GM12878 (cell line): ENCODE measurements around the gene TUBGCP3. TPM values are rescaled to one million over a fixed set of nuclear protein-coding genes. Genes with fewer than 3 reads are reported as not detected.

Source experiments
- ATAC-seq: fragments of 200-7000 bp; cut with Tn5 transposase; 3 replicates; pipeline ENCODE4 v1.9.1; 2020; ENCODE audit warnings: mild to moderate bottlenecking, moderate library complexity
- BruUV-seq: library from RNA; stranded (reverse); fragments of 400-500 nt; replicated peaks from 2 replicates; lab custom pipeline; 2021; lab: Mats Ljungman, UMichigan
- CTCF ChIA-PET: fragments of 300-600 bp; sonication (Branson Sonifier 250); formaldehyde crosslinking; extraction: SDS; loops from one replicate; lab custom pipeline; 2021; ENCODE audit warnings: inconsistent platforms; lab: Yijun Ruan, JAX
- POLR2A ChIA-PET: fragments of 350-600 bp; formaldehyde crosslinking; extraction: SDS; loops from one replicate; lab custom pipeline; 2021; ENCODE audit warnings: inconsistent platforms; lab: Charles Lee
- RAD21 ChIA-PET: fragments of 300-600 bp; sonication (Branson Sonifier 250); formaldehyde crosslinking; loops from one replicate; lab custom pipeline; 2023; ENCODE audit warnings: antibody characterized with exemption; ENCODE audit not compliant: unreplicated experiment; lab: Charles Lee
- SMC1A ChIA-PET: fragments of 300-600 bp; sonication (Branson Sonifier 250); formaldehyde crosslinking; loops from one replicate; lab custom pipeline; 2023; ENCODE audit not compliant: unreplicated experiment, uncharacterized antibody; lab: Charles Lee
- DNase-seq: peaks from one replicate; pipeline ENCODE4 v3.0.0-alpha.2; 2011; ENCODE audit warnings: low read depth, low spot score
- FAIRE-seq: peaks from 3 replicates; lab custom pipeline; 2011; peaks lifted over from hg19 to GRCh38; lab: Jason Lieb, UNC
- H2AFZ ChIP-seq: 2 replicates; pipeline ENCODE4 v1.6.0; 2011; ENCODE audit warnings: low read depth, low read length, control low read depth; ENCODE audit not compliant: control insufficient read depth
- H3K27ac ChIP-seq: 2 replicates; pipeline ENCODE4 v1.5.1; 2011; ENCODE audit warnings: control low read depth; ENCODE audit not compliant: control insufficient read depth, insufficient read depth
- H3K27me3 ChIP-seq, 2 experiments: replicated peaks in 1 of 2; 2 replicates each; pipeline versions ENCODE4 v1.6.0 to v1.6.1; 2011; ENCODE audit warnings: low read length in 1 of 2; ENCODE audit not compliant: control insufficient read depth in 2 of 2, insufficient read depth in 2 of 2
- H3K36me3 ChIP-seq, 2 experiments: 2 replicates each; pipeline ENCODE4 v1.5.1; 2011; ENCODE audit warnings: low read length in 1 of 2; ENCODE audit not compliant: control insufficient read depth in 2 of 2, insufficient read depth in 2 of 2
- H3K4me1 ChIP-seq: 2 replicates; pipeline ENCODE4 v1.6.1; 2011; ENCODE audit warnings: mild to moderate bottlenecking, low read length, moderate library complexity, mixed read lengths; ENCODE audit not compliant: control insufficient read depth, insufficient read depth
- H3K4me2 ChIP-seq: 2 replicates; pipeline ENCODE4 v1.6.0; 2011; ENCODE audit warnings: control low read depth; ENCODE audit not compliant: control insufficient read depth, insufficient read depth
- H3K4me3 ChIP-seq: fragments of 200-600 bp; sonication (generic); 2 replicates; pipeline ENCODE4 v1.5.1; 2016
- H3K79me2 ChIP-seq: 2 replicates; pipeline ENCODE4 v1.6.0; 2011; ENCODE audit warnings: low read length; ENCODE audit not compliant: control insufficient read depth, insufficient read depth
- H3K9ac ChIP-seq: 2 replicates; pipeline ENCODE4 v1.8.0; 2011; ENCODE audit warnings: low read length, control low read depth, mixed read lengths; ENCODE audit not compliant: control insufficient read depth, insufficient read depth
- H3K9me3 ChIP-seq: replicated peaks from 3 replicates; pipeline ENCODE4 v1.5.1; 2011; ENCODE audit warnings: mild to moderate bottlenecking, low read length; ENCODE audit not compliant: control insufficient read depth, insufficient read depth
- H4K20me1 ChIP-seq: 2 replicates; pipeline ENCODE4 v1.6.0; 2011; ENCODE audit not compliant: control insufficient read depth, insufficient read depth
- CREB1 ChIP-seq: IDR thresholded peaks from 2 replicates; pipeline ENCODE4 v1.6.1; 2012; ENCODE audit warnings: low read depth, mild to moderate bottlenecking, inconsistent platforms
- E2F4 ChIP-seq: IDR thresholded peaks from 2 replicates; pipeline ENCODE4 v1.6.1; 2012; ENCODE audit warnings: low read depth, low read length, improper control_type of control experiment
- ETV6 ChIP-seq, 2 experiments: fragments of 450-650 bp in 1 of 2; IDR thresholded peaks in 1 of 2; conservative IDR thresholded peaks in 1 of 2; 2 replicates each; pipeline ENCODE4 v1.6.1; 2014; ENCODE audit warnings: antibody characterized with exemption in 1 of 2, borderline replicate concordance in 1 of 2, low read depth in 1 of 2, mild to moderate bottlenecking in 1 of 2, moderate library complexity in 1 of 2
- HDAC2 ChIP-seq: fragments of 200-600 bp; sonication (generic); IDR thresholded peaks from 2 replicates; pipeline ENCODE4 v1.6.1; 2017
- NFXL1 ChIP-seq: fragments of 450-650 bp; IDR thresholded peaks from 2 replicates; pipeline ENCODE4 v1.6.1; 2017; ENCODE audit warnings: antibody characterized with exemption, mild to moderate bottlenecking, borderline replicate concordance
- POU2F2 ChIP-seq: IDR thresholded peaks from 3 replicates; pipeline ENCODE4 v1.6.1; 2011; ENCODE audit warnings: low read depth, mild to moderate bottlenecking, low read length, borderline replicate concordance
- RAD51 ChIP-seq: fragments of 450-650 bp; IDR thresholded peaks from 2 replicates; pipeline ENCODE4 v1.6.1; 2016; ENCODE audit warnings: moderate library complexity, mild to moderate bottlenecking, inconsistent platforms
- RELB ChIP-seq: fragments of 450-650 bp; IDR thresholded peaks from 2 replicates; pipeline ENCODE4 v1.6.1; 2017; ENCODE audit warnings: low read depth, mild to moderate bottlenecking, moderate library complexity
- SREBF1 ChIP-seq: IDR thresholded peaks from 2 replicates; pipeline ENCODE4 v1.6.1; 2012; ENCODE audit warnings: mild to moderate bottlenecking, low read length
- ZBTB40 ChIP-seq: fragments of 450-650 bp; IDR thresholded peaks from 2 replicates; pipeline ENCODE4 v1.6.1; 2016; ENCODE audit warnings: mild to moderate bottlenecking, moderate library complexity, borderline replicate concordance
- WGBS: methylation state at CpG from one replicate; pipeline ENCODE4 v1.1.6; 2016; ENCODE audit warnings: low lambda C conversion rate; ENCODE audit not compliant: insufficient replicate concordance, insufficient coverage; ENCODE audit errors: missing lambda C conversion rate; 5-methylcytosine and 5-hydroxymethylcytosine counted together
- in situ Hi-C: fragments of 300-500 bp; cut with MboI; formaldehyde crosslinking; loops from 9 replicates; pipeline ENCODE4 v1.14.3; 2018; ENCODE audit warnings: mixed read lengths
- intact Hi-C: fragments of 100-400 bp; cut with micrococcal nuclease; formaldehyde crosslinking; loops from one replicate; pipeline ENCODE4 v1.14.2; 2022; ENCODE audit not compliant: unreplicated experiment
- polyA plus RNA-seq, 11 experiments: library from polyadenylated mRNA; depleted of rRNA in 4 of 11; unstranded in 6 of 11; stranded (reverse) in 5 of 11; fragments of >200 nt; fragmentation: Nextera tagmentation in 4 of 11; fragmentation: Illumina TruSeq in 1 of 11; extraction: Ambion mirVana in 4 of 11; extraction: Trizol in 1 of 11; gene quantifications; 1 replicate in 1 of 11; 2 replicates in 10 of 11; pipeline versions ENCODE4 v1.2.1 to v1.2.3, GENCODE V29; 2011 to 2016; ENCODE audit warnings: inconsistent platforms in 2 of 11, missing spikeins in 2 of 11, low read depth in 1 of 11
- total RNA-seq, 4 experiments: library from RNA; depleted of rRNA in 3 of 4; stranded (reverse); fragments of >200 nt in 3 of 4; fragmentation: Illumina TruSeq in 1 of 4; extraction: Trizol in 1 of 4; gene quantifications; 2 replicates each; pipeline versions ENCODE4 v1.2.1 to v1.2.3, GENCODE V29; 2013 to 2021

TUBGCP3 gene
- total and polyA plus RNA-seq, 10 of the 15 experiments (the other 5 are each of a cell fraction or from before 2014, with no cell fraction given): 4.0 to 34.0 (median 22.6) TPM

GRCh38 chr13:112572366-112572765 is 15.6 kb downstream of the TUBGCP3 start:
- in situ Hi-C loops (no loop called here), intact Hi-C loops (no loop called here)
- no peak for TF ChIP-seq E2F4
- TF ChIP-seq HDAC2: no peak
- TF ChIP-seq NFXL1: no peak
- TF ChIP-seq SREBF1: no peak
- TF ChIP-seq RAD51: no peak
- TF ChIP-seq POU2F2: no peak
- no peak for TF ChIP-seq ETV6 (conservative IDR thresholded peaks at IDR 0.05 in 1 of 2, IDR thresholded peaks at IDR 0.05 in 1 of 2; ENCODE audit: borderline replicate concordance in 1 of 2, low read depth in 1 of 2)
- no peak for TF ChIP-seq ZBTB40
- no peak for TF ChIP-seq RELB
- no peak for TF ChIP-seq CREB1
- Histone ChIP-seq H3K4me1 (peaks cover 14% of the 10 kb centered on the region), H4K20me1 (no peaks in the 10 kb centered on the region; the same call in 1 of the 2 replicates), H3K9me3 (no peaks in the 10 kb centered on the region; the same call in 2 of the 3 replicates), H3K4me2 (no peak overlapping the region), H3K27me3 (no peaks in the 10 kb centered on the region), H3K27ac (no peak overlapping the region), H2AFZ (no peak overlapping the region), H3K4me3 (no peak overlapping the region), H3K36me3 (peaks cover 4 to 7% of the 10 kb centered on the region in 2 experiments; a peak in 3 of 4 replicates), H3K9ac (no peak overlapping the region; the same call in 1 of the 2 replicates), H3K79me2 (peaks cover 53% of the 10 kb centered on the region)
- DNase-seq (no peak), FAIRE-seq (no peak), ATAC-seq (no peak)
- RAD21 ChIA-PET: no interaction called here
- POLR2A ChIA-PET: no interaction called here
- 85% methylated on average over 5 of the region's 5 CpGs for WGBS
- SMC1A ChIA-PET: no interaction called here
- no TSS peak for BruUV-seq
- CTCF ChIA-PET: interaction anchor here (1.0 kb wide), 1 partner anchor 11 kb away, joined by 3 read pairs; no protein-coding TSS in a partner anchor
